WI38 (cell line): Measurements from ENCODE around the gene PHF21B.

Experiments
- H3K4me3 ChIP-seq: 2 replicates; pipeline ENCODE4 v1.5.1; 2011; ENCODE audit warnings: low read depth, mild to moderate bottlenecking, control low read depth, low read length
- CTCF ChIP-seq: IDR thresholded peaks from 2 replicates; pipeline ENCODE4 v1.5.1; 2012; ENCODE audit warnings: low read depth, mild to moderate bottlenecking, control low read depth, low read length

Gene PHF21B

GRCh38 chr22:45034156-45034555 is 24.4 kb upstream of the PHF21B start:
- no peak overlapping the region for H3K4me3 ChIP-seq
- TF ChIP-seq CTCF: no peak

- TF ChIP-seq CTCF: no peak
- H3K4me3 ChIP-seq: no peak overlapping the region
Observed at GRCh38 chr22:45033136-45033535, 23.3 kb upstream of the PHF21B start.

- no peak overlapping the region for H3K4me3 ChIP-seq
- TF ChIP-seq CTCF: no peak
Observed at GRCh38 chr22:45031629-45032403, 22.0 kb upstream of the PHF21B start.

GRCh38 chr22:45029501-45029900 is 19.7 kb upstream of the PHF21B start:
- H3K4me3 ChIP-seq: no peak overlapping the region
- no peak for TF ChIP-seq CTCF

GRCh38 chr22:45026511-45026910 is 16.7 kb upstream of the PHF21B start:
- H3K4me3 ChIP-seq: no peak overlapping the region
- TF ChIP-seq CTCF: no peak

- no peak overlapping the region for H3K4me3 ChIP-seq
- TF ChIP-seq CTCF: no peak
Observed at GRCh38 chr22:45023431-45023830, 13.6 kb upstream of the PHF21B start.

- TF ChIP-seq CTCF: no peak
- H3K4me3 ChIP-seq: no peak overlapping the region
Observed at GRCh38 chr22:45019861-45020655, 10.3 kb upstream of the PHF21B start.
